GF-D8 (cell line): ENCODE data around the gene SPTBN4.
"Not testable (repeated sequence)": the region's sequence is repeated elsewhere in the genome, so short reads cannot be mapped to it uniquely, and the experiment has no call there.

Source experiments
- DNase-seq: peaks from one replicate; lab custom pipeline; 2025; lab: John Stamatoyannopoulos, UW

SPTBN4 gene

GRCh38 chr19:40621283-40621682 is 154.5 kb downstream of the SPTBN4 start:
- no peak for DNase-seq

- DNase-seq, result no peak
Measured at GRCh38 chr19:40621966-40622772, 155.4 kb downstream of the SPTBN4 start.

- no peak for DNase-seq
Measured at GRCh38 chr19:40622773-40623075, 155.9 kb downstream of the SPTBN4 start.

- no peak for DNase-seq
Measured at GRCh38 chr19:40623403-40624251, 156.8 kb downstream of the SPTBN4 start.

- not testable (repeated sequence) for DNase-seq
Measured at GRCh38 chr19:40624369-40625153, 157.8 kb downstream of the SPTBN4 start.

- DNase-seq, result no peak
Measured at GRCh38 chr19:40625406-40626120, 158.8 kb downstream of the SPTBN4 start.
